GM12875 (cell line): ENCODE measurements around the gene S100A2.

Experiments used
- H3K4me3 ChIP-seq: one replicate; pipeline ENCODE4 v1.5.1; 2011; ENCODE audit warnings: low read depth, low read length, control low read depth
- TF ChIP-seq, protein P1 (sequence below): IDR thresholded peaks from 2 replicates; pipeline ENCODE4 v1.5.1; 2011; ENCODE audit warnings: low read depth, mild to moderate bottlenecking, control low read depth, inconsistent platforms, low read length, moderate library complexity, borderline replicate concordance; ENCODE audit not compliant: insufficient read depth

The S100A2 gene

DNA sequence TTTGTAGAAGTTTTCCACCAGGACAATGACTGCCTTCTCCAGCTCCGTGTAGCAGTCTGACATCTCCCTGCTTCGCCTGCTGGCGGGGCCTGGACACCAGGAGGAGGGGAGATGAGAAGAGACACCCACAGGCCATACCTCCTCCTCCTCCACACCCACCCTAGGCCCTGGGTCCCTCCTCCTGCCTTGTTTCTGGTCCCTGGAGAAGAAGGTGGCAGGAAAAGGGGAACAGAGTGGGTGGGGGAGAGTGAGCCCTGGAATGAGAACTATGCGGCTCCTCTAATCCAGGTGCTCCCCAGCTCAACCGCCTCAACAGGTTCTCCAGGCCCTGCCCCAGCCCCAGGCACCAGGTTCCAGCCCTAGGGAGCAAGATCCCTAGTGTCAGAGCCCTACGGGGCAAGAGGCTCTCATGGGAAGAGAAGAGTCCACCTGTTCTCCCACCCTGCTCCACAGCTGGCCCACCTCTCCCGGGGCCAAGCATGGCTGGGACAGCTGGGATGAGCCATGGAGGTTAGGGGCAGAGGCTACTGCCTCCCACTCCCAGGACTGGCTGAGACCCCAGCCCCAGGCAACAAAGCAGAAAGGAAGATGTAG lies 42.5 kb upstream of the S100A2 start:
- TF ChIP-seq, protein P1, sequence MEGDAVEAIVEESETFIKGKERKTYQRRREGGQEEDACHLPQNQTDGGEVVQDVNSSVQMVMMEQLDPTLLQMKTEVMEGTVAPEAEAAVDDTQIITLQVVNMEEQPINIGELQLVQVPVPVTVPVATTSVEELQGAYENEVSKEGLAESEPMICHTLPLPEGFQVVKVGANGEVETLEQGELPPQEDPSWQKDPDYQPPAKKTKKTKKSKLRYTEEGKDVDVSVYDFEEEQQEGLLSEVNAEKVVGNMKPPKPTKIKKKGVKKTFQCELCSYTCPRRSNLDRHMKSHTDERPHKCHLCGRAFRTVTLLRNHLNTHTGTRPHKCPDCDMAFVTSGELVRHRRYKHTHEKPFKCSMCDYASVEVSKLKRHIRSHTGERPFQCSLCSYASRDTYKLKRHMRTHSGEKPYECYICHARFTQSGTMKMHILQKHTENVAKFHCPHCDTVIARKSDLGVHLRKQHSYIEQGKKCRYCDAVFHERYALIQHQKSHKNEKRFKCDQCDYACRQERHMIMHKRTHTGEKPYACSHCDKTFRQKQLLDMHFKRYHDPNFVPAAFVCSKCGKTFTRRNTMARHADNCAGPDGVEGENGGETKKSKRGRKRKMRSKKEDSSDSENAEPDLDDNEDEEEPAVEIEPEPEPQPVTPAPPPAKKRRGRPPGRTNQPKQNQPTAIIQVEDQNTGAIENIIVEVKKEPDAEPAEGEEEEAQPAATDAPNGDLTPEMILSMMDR, result no peak
- no peak overlapping the region for H3K4me3 ChIP-seq

DNA sequence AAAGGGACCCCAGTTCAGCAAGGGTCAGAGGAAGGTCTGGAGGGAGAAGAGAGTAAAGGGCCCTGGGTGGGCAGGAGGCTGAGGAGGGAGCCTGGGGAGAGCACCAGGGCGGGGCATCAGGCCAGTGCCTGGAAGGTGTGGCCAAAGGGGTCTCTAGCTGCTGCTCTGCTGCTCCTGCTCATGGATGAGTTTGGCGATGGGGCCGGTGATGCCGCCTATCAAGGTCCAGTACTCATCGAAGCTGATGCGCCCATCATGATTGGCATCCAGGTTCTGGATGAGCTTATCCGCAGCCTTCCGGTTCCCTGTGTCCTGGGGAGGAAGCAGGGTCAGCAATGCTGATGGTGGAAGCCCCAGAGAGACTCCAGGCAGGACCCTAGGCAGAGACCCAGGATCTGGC lies 41.7 kb upstream of the S100A2 start:
- TF ChIP-seq, protein P1, result no peak
- H3K4me3 ChIP-seq, result no peak overlapping the region

DNA sequence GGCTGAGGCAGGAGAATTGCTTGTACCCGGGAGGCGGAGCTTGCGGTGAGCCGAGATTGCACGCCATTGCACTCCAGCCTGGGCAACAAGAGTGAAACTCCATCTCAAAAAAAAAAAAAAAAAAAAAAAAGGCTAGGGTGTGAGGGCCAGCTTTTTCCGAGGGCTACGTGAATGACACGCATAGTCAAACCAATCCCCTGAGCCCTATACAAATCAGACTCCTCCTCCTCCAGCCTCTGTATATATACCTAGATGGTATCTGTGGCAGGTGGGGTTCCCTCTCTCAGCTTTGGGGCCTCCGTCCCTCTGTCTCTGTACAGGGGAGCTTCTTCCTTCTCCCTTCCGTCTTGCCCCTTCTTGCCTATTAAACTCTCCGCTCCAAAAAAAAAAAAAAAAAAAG lies 40.5 kb upstream of the S100A2 start:
- H3K4me3 ChIP-seq, result no peak overlapping the region

DNA sequence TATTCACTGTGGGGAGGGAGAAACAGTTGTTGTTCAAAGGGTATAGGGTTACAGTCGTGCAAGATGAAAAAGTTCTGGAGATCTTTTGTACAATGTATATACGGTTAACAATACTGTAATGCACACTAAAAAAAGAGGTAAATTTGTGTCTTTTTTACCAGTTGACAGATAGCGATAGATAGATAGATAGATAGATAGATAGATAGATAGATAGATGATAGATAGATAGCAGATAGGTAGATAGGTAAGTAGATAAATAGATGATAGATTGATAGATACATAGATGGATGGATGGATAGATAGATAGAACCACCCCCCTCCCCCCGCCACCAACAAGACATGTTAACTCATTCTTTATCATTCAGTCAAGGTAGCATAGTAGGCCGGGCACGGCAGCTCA lies 37.1 kb upstream of the S100A2 start:
- TF ChIP-seq, protein P1, result no peak
- no peak overlapping the region for H3K4me3 ChIP-seq

More for the DNA sequence above, 40.5 kb upstream of the S100A2 start:
- TF ChIP-seq, protein P1, result no peak

DNA sequence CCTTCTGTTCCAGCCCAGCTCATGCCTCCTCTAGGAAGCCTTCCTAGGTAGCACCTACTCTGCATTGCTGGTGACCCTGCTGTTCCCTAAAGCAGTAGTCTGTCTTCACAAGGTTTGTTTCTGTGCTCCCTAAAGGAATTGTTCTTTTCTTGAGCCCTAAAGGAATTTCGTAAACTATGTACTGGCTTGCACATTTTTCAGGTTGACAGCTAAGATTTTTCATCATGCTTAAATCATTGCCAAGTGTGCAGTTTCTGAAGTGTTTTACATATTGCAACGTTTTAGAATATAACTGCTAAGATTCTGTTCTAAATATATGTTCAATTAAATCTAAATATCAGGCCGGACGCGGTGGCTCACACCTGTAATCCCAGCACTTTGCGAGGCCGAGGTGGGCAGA lies 34.2 kb upstream of the S100A2 start:
- TF ChIP-seq, protein P1, result no peak

DNA sequence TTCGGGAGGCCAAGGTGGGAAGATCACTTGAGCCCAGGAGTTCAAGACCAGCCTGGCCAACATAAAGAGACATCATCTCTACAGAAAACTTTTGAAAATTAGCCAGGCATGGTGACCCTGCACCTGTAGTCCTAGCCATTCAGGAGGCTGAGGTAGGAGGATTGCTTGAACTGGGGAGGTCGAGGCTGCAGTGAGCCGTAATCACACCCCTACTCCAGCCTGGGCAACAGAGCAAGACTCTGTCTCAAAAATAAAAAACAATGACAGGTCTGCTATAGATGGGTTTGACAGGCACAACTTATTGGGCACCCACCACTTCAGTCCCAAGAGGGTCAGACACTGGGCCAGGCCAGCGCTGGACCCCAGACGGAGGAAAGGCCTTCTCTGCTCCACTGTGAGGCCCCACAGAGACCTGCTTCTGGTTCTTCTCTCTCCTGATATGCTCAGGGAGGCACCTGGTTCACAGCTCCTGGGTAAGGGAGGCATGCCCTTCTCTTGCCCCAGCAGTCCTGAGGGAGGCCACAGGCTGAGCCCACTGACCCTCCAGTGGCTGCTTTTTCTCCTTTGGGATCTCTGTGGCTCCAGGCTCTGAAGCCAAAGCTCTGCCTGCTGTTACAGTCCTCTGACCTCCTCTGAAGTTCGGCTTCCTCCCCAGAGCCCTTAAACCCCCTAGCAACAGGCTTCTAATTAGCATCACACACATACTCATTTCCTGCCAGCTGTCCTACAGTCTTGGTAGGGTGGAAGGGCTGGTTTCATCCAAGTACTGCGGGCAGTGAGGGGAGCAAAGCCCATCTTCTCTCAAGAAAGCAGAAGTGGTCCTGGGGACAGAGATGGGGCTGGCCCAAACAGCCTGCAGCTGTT lies 32.9 kb upstream of the S100A2 start:
- TF ChIP-seq, protein P1, result no peak
- H3K4me3 ChIP-seq, result no peak overlapping the region

More for the DNA sequence above, 34.2 kb upstream of the S100A2 start:
- H3K4me3 ChIP-seq, result no peak overlapping the region

DNA sequence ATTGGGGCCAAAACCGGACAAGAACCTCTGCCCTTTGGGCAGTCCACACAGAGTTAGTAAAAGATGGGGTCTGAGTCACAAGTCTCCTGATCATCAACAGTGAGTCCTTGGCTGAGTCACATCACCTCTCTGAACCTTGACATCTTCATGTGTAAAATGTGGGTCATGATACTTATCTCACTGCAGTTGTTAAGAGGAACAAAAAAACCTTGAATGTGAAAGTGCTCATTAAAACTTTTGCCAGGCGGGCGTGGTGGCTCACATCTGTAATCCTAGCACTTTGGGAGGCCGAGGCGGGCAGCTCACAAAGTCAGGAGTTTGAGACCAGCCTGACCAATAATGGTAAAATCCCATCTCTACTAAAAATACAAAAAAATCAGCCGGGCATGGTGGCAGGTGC lies 31.6 kb upstream of the S100A2 start:
- TF ChIP-seq, protein P1, result no peak
- H3K4me3 ChIP-seq, result no peak overlapping the region
